NCI-H2171 treated with DMSO at 0.1 percent for 48 hours (cell line): ENCODE measurements around the gene SLCO3A1.

ENCODE experiments used
- DNase-seq: peaks from one replicate; lab custom pipeline; 2025; lab: John Stamatoyannopoulos, UW

SLCO3A1 gene

GRCh38 chr15:92003515-92004067 is 150.1 kb downstream of the SLCO3A1 start:
- no peak for DNase-seq

GRCh38 chr15:92005154-92005553 is 151.6 kb downstream of the SLCO3A1 start:
- peak; percentile 54 for DNase-seq

GRCh38 chr15:92006186-92007028 is 152.9 kb downstream of the SLCO3A1 start:
- no peak for DNase-seq

DNA sequence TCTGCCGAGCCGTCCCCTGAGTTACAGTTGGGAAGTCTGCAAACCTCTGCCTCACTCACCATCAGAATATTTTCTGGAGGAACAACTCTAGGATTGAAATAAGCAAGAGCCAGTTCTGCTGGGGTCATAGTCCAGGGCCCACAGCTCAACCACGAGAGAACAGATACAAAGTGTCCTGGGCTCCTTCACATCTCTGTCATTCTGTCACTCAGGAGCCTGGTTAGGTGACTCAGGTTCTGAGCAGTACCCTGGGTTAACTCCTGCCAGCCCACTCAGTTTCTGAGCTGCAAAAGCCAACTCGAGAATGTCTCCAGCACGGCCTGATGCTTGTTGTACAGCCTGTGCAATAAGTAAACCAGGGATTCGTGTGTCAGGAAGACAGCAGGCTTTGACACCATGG is 155.7 kb downstream of the SLCO3A1 start:
- DNase-seq, result no peak

DNA sequence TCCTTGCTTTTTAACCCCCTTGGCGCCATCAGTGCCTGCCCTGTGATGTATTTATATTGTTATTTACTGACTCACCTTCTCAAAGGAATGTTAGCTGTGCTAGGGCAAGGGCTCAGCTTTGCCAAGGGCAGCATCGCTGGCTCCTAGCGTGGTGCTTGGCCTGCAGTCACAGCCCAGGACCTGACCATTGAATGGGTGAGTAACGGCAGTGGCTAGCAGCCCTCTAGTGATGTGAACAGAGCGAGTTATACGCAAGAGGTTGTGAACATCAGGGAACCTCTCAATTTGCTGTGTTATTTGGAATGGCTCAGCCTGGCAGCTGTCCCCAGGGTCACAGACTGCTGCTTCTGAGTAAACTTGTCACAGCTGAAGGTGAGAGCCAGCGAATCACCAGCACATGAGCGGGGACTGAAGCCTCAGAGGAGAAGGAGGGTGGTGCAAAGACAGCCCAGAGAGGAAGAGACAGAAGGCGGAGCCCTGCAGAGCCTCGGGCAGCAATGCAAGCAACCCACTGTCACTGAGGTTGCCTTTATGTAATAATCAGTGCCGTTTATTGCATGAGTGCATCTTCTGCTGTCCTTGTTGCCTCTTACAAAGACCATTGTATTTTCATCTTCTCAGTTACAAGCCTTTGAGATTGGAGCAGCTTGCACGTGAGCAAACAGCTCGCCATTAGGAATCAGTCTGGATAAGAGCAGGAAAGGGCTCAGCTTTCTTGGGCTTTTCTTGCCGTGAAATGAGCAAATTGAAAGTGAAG is 158.3 kb downstream of the SLCO3A1 start:
- DNase-seq, result peak; percentile 87

GRCh38 chr15:92012368-92012629 is 158.8 kb downstream of the SLCO3A1 start:
- no peak for DNase-seq

DNA sequence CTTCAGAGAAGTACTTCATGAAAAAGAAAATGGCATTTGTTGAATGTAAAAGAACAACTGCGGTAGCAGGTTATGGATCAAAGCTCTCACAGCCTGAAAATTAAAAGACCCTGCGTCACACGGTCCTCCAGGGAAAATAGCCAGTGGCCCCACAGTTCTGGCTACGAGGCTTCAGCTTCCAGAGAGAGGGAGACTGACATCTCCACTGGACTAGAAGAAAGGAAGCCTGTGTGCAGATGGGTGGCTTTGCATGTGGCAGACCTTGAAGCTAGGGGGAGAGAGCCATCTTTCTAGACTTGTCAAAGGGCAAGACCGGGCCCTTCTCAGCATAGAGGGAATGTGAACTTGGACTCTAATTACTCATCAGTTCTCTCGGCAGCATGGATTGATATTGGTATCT is 159.4 kb downstream of the SLCO3A1 start:
- DNase-seq, result no peak

- no peak for DNase-seq
These were observed 160.9 kb downstream of the SLCO3A1 start for GRCh38 chr15:92014281-92015030.

DNA sequence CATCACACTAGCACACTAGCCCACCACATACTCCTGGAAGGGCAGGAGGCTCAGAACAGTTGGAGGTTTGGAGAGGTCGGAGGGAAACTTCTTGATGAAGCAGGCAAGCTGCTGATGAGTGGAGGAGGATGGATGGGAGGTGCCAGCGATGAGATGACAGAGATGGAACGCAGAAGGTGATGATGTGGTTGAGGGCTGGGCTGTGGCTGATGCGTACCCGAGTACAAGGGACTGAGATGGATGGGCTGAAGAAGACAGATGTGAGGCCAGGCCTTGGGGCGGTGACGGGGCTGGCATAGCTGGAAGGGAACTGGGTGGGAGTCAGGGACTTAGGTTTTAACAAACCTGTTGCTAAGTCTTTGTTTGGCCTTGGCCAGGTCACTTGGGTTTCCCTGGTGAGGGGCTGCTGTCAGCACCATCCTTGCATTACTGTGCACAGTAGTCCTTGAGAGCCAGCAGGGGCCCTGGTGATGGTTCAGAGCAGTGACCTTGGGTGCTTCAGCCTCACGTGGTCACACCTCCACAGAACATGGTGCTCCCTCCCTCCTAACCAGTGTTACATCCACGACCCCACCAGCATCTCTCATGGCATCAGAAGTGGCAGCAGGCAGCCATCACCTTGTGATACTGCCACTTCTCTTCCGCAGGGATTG is 164.5 kb downstream of the SLCO3A1 start:
- DNase-seq, result no peak

- DNase-seq, result peak; percentile 95
These were observed 165.2 kb downstream of the SLCO3A1 start for GRCh38 chr15:92018535-92019239.

DNA sequence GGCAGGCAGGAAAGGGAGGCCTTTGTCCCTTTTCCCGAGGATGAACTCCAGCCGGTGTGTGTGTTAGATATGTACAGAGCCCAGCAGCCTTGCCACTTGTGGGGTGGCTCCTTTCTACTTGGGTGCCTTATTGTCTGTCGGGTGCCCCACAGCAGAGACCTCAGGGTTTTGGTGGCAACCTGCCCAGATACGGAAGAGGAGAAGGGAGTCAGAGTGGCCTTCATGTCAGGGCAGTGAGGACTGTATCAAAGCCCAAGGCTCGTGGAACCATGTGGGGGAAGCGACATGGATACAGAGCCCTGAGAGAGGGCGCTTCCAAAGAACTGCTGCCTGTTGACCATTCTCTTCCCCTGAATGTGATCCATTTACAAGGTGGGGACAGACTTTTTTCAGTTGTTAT is 166.2 kb downstream of the SLCO3A1 start:
- no peak for DNase-seq

- DNase-seq, result no peak
These were observed 166.7 kb downstream of the SLCO3A1 start for GRCh38 chr15:92020207-92020606.

- DNase-seq, result no peak
These were observed 167.3 kb downstream of the SLCO3A1 start for GRCh38 chr15:92020804-92021203.

DNA sequence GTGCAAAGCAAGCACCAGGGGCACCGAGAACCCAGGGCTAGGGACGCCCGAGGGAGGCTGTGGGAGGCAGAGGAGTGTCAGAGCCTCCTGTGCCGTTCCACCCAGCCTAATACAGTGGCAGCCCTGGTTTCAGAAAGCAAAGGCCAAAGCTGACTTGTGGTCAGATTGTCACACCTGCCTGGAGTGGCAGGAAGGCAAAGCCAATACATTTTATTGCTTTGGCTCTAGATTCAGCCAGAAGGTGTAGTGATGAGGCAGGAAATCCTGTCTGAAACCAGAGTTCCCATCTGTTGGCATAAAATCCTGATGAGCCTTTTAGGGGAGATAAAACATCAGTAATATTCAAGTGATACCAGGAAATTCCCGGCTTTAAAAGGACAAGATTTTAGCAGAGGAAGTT is 168.3 kb downstream of the SLCO3A1 start:
- peak; percentile 22 for DNase-seq

- DNase-seq, result no peak
These were observed 170.5 kb downstream of the SLCO3A1 start for GRCh38 chr15:92023965-92024364.

- no peak for DNase-seq
These were observed 172.3 kb downstream of the SLCO3A1 start for GRCh38 chr15:92025706-92026270.

- DNase-seq, result no peak
These were observed 174.8 kb downstream of the SLCO3A1 start for GRCh38 chr15:92028389-92028724.

- no peak for DNase-seq
These were observed 176.3 kb downstream of the SLCO3A1 start for GRCh38 chr15:92029767-92030166.

DNA sequence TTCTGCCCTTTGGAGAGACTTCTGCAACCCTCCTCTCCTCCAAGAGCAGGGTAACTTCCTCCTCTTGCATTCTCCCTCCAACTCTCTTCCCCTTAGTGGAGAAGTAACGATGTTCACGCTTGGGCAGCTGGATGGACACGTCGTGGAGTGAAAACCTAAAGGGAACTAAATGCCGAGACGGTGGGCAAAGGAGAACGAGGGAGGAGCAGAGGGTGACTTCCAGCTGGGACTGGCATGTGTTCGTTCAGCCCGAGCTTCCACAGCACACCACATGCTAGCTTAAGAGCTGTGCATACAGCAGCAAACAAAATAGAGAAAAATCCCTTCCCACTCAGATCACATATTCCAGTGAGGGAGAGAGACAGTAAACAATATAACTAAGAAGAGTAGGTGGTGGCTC is 179.8 kb downstream of the SLCO3A1 start:
- no peak for DNase-seq

DNA sequence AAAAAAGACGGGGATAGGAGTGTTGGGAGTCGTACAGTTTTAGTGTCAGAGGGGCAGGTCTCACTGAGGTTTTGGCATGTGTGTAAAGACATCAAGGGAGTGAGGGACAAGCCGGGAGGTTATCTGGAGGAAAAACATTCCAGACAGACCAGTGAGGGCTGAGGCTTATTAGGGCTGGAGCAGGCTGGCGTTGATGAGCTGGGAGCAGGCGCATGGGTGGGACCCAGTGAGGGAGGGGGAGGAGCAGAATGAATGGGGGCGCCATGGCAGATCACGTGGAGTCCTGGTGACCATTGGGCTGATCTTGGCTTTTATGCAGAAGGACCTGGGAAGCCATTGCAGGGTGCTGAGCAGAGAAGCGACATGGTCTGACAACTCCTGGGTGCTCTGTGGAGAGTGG is 180.2 kb downstream of the SLCO3A1 start:
- no peak for DNase-seq

GRCh38 chr15:92034227-92034626 is 180.7 kb downstream of the SLCO3A1 start:
- no peak for DNase-seq
